Measurements from ENCODE around the gene SEMA4G. TPM values are rescaled to one million over a fixed set of nuclear protein-coding genes. Genes with fewer than 3 reads are reported as not detected.
A peak's percentile ranks its signal among the peaks of the same experiment; 100 is the strongest.

The SEMA4G gene
- total and polyA plus RNA-seq, 2 of the 13 experiments (the other 11 are each of a cell fraction or from before 2014, with no cell fraction given) = 46.2 to 207 TPM

DNA sequence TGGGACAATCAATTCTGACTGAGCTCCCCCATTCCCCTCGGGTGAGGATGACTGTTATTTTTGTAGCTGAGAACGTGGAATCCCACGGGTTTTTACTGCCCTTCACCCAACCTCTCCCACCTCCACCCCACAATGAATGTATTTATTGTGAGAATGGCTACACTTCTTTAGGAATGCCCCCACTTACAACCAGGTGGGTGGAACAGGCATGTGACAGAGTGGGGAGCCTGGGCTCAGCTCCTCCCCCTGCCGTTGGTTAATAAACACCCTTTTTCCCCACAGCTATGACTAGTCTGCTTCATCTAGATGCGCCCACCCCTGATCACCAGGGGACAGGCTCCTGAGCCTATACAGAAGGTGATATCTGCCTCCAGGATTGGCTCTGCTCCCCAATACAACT, 16.0 kb downstream of the SEMA4G start (continued):
- TF ChIP-seq ZNF235 (CRISPR knock-in tag; IDR thresholded peaks at IDR 0.05; ENCODE audit: borderline replicate concordance) = no peak
- TF ChIP-seq, protein P1, sequence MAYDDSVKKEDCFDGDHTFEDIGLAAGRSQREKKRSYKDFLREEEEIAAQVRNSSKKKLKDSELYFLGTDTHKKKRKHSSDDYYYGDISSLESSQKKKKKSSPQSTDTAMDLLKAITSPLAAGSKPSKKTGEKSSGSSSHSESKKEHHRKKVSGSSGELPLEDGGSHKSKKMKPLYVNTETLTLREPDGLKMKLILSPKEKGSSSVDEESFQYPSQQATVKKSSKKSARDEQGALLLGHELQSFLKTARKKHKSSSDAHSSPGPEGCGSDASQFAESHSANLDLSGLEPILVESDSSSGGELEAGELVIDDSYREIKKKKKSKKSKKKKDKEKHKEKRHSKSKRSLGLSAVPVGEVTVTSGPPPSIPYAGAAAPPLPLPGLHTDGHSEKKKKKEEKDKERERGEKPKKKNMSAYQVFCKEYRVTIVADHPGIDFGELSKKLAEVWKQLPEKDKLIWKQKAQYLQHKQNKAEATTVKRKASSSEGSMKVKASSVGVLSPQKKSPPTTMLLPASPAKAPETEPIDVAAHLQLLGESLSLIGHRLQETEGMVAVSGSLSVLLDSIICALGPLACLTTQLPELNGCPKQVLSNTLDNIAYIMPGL (CRISPR knock-in tag; IDR thresholded peaks at IDR 0.05; ENCODE audit: borderline replicate concordance in 1 of 2, low read depth in 1 of 2) = 0 out of 4 replicates have a peak, but pooled peaks of 1 of the 2 experiments have one; percentile 16
- TF ChIP-seq ZBTB8A (CRISPR knock-in tag; IDR thresholded peaks at IDR 0.05; ENCODE audit: borderline replicate concordance, low read depth) = no peak
- TF ChIP-seq, protein P2, sequence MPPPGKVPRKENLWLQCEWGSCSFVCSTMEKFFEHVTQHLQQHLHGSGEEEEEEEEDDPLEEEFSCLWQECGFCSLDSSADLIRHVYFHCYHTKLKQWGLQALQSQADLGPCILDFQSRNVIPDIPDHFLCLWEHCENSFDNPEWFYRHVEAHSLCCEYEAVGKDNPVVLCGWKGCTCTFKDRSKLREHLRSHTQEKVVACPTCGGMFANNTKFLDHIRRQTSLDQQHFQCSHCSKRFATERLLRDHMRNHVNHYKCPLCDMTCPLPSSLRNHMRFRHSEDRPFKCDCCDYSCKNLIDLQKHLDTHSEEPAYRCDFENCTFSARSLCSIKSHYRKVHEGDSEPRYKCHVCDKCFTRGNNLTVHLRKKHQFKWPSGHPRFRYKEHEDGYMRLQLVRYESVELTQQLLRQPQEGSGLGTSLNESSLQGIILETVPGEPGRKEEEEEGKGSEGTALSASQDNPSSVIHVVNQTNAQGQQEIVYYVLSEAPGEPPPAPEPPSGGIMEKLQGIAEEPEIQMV (CRISPR knock-in tag; IDR thresholded peaks at IDR 0.05; ENCODE audit: low read depth) = no peak
- no peak for TF ChIP-seq ZNF512B (CRISPR knock-in tag; IDR thresholded peaks at IDR 0.05; ENCODE audit: borderline replicate concordance)
- peak; percentile 27 for TF ChIP-seq KDM2A (CRISPR knock-in tag; IDR thresholded peaks at IDR 0.05; ENCODE audit: borderline replicate concordance, low read depth)
- TF ChIP-seq TEAD3 (CRISPR knock-in tag; optimal IDR thresholded peaks at IDR 0.05; ENCODE audit: borderline replicate concordance) = peak; percentile 40
- no peak for TF ChIP-seq CBX2 (IDR thresholded peaks at IDR 0.05; ENCODE audit: low read depth, low read length)
- no peak for TF ChIP-seq CBX2 (CRISPR knock-in tag; IDR thresholded peaks at IDR 0.05; ENCODE audit: low read depth)
- TF ChIP-seq MEF2D (CRISPR knock-in tag; IDR thresholded peaks at IDR 0.05) = no peak
- no peak for TF ChIP-seq KDM6A (CRISPR knock-in tag; IDR thresholded peaks at IDR 0.05; ENCODE audit: low read depth)
- TF ChIP-seq ZNF883 (CRISPR knock-in tag; IDR thresholded peaks at IDR 0.05; ENCODE audit: not compliant biosample characterization) = no peak
- TF ChIP-seq HNF4A (CRISPR knock-in tag; IDR thresholded peaks at IDR 0.05) = no peak
- TF ChIP-seq TFDP2 (CRISPR knock-in tag; IDR thresholded peaks at IDR 0.05) = no peak
- peak; percentile 50; the same call in 1 of the 2 replicates for TF ChIP-seq SIN3A (IDR thresholded peaks at IDR 0.05; ENCODE audit: borderline replicate concordance, low read depth, low read length)
- TF ChIP-seq NCOA2 (CRISPR knock-in tag; IDR thresholded peaks at IDR 0.05) = no peak; the same call in 1 of the 2 replicates
- no peak for TF ChIP-seq ZNF766 (CRISPR knock-in tag; IDR thresholded peaks at IDR 0.05; ENCODE audit: borderline replicate concordance)
- TF ChIP-seq, protein P3, sequence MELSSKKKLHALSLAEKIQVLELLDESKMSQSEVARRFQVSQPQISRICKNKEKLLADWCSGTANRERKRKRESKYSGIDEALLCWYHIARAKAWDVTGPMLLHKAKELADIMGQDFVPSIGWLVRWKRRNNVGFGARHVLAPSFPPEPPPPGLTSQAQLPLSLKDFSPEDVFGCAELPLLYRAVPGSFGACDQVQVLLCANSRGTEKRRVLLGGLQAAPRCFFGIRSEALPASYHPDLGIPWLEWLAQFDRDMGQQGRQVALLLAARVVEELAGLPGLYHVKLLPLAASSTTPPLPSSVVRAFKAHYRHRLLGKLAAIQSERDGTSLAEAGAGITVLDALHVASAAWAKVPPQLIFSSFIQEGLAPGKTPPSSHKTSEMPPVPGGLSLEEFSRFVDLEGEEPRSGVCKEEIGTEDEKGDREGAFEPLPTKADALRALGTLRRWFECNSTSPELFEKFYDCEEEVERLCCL (CRISPR knock-in tag; IDR thresholded peaks at IDR 0.05; ENCODE audit: borderline replicate concordance) = no peak
- no peak for TF ChIP-seq KDM3A (CRISPR knock-in tag; IDR thresholded peaks at IDR 0.05; ENCODE audit: low read depth)
- TF ChIP-seq YY1 (IDR thresholded peaks at IDR 0.05; ENCODE audit: insufficient read depth, insufficient replicate concordance, low read depth, low read length) = no peak
- peak; percentile 30; the same call in 1 of the 2 replicates for TF ChIP-seq ZNF331 (CRISPR knock-in tag; IDR thresholded peaks at IDR 0.05)
